SIG-M5 treated with dmso at 0.1 percent for 504 hours (cell line): Measurements from ENCODE around the gene PTGIS.
"Not testable (repeated sequence)": the region's sequence is repeated elsewhere in the genome, so short reads cannot be mapped to it uniquely, and the experiment has no call there.

Experiments
- DNase-seq: peaks from one replicate; lab custom pipeline; 2025; ENCODE audit not compliant: unreplicated experiment; lab: John Stamatoyannopoulos, UW

Gene PTGIS

GRCh38 chr20:49579874-49580812, 12.2 kb upstream of the PTGIS start:
- no peak for DNase-seq

DNA sequence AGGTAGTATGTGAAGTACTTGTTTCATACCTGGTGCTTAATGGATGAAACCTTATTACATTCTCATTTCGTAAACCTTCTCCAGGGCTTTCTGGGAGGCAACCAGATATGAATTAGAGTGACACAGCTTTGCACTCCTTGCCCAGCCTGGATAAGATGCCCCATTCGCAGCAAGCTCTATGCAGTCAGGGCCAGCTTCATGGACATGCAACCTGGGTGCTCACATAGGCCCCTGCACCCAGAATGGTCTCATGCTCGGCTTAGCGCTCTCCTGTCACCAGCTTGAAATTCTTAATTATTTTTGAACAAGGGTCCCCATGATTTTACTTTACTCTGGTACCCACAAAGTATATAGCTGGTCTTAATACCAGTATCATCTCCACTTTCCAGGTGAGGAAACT, 11.3 kb upstream of the PTGIS start:
- DNase-seq: no peak

DNA sequence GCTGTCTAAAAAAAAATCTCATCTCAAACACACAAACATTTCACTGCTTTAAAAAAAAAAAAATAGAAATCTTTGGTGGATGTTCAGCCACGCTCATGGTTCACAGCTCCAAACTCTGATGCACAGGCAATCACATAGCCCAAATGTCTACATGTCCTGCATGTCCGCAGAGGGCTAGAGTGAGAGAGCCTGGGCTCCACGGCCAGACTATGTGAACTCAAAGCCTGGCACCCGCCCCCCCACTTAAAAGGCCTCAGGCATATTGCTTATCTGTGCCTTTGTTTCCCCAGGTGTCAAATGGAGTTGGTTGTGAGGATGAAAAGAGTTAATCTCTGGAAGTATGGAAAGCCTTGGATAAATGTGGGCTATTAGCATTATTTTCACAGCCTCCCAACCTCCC, 10.5 kb upstream of the PTGIS start:
- DNase-seq: no peak

DNA sequence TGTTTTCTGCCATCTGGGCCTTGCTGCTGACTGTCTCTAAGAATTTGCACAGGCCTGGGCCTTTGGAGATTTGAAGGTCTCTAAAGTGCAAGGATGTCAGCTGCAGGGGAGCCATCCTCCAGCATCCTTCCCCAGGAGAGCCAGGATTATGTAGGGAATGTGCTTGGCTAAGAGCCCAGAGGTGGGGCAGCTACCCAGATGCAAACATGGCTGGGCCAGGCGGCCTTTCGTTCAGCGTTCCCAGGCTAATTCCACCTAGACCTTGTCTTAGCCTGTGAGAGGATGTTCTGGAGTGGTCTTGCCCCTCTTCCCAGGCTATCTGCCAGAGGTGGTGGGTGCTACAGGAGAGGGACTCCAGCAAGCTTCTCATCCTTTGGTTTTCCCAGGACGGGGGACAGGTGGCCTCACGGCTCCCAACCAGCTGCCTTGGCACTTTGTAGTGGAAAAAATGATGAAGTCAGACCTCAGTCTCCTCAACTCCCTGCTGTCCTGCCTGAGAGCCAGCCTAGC, 7.7 kb upstream of the PTGIS start:
- no peak for DNase-seq

DNA sequence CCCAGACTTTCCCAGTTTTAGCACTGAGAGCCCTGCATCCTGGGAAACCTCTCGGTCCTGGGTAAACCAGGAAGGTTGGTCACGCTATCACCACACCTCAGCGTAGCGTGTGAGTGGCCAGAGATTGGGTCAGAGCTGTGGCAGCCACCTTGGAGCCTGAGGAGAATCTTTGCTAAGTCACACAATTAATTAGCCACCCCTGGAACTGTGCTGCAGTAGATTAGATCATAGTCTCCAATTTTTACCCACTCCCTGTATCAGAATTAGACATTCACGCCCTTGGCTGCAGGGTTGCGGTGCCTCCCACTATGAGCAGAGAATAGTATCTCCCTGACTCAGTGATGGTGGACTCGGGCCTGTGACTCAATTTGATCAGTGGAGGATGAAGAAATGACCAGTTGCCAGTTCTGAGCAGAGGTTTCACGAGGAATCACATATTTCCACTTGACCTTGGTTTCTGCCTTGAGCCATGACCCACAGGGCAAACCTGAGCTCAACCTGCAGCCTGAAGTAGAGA, 6.0 kb upstream of the PTGIS start:
- no peak for DNase-seq

DNA sequence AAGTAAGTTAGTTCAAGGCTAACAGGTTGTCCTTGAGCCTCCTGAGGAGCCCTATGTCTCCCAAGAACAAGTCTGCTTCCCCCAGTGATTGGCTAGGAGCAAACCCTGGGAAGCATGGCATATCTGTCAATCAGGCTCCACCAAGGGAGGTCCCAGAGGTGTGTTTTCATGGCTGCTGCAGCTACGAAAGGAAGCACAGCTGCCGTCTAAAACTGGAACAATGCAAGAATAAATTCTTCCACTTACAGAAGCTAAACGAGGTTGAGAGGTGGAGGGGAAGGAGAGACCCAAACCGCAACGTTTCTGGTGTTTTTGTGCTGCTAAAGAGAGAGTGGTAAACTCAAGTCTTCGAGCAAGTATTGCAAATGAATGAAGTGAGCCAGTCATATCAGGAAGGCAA, 4.9 kb upstream of the PTGIS start:
- DNase-seq: no peak

DNA sequence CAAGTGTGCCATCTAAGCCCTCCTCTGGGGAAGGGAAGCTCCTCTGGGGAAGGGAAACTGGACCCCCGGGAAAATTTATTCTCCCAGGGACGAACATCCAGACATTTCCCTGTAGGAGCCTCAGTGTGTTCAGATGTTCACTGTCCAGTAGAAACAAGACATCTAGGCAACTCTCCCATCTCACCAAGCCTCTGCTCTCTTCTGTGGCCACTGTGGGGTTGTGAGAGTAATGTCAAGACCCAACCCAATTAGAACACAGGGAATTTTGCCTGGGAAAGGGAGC, 3.6 kb upstream of the PTGIS start:
- no peak for DNase-seq

DNA sequence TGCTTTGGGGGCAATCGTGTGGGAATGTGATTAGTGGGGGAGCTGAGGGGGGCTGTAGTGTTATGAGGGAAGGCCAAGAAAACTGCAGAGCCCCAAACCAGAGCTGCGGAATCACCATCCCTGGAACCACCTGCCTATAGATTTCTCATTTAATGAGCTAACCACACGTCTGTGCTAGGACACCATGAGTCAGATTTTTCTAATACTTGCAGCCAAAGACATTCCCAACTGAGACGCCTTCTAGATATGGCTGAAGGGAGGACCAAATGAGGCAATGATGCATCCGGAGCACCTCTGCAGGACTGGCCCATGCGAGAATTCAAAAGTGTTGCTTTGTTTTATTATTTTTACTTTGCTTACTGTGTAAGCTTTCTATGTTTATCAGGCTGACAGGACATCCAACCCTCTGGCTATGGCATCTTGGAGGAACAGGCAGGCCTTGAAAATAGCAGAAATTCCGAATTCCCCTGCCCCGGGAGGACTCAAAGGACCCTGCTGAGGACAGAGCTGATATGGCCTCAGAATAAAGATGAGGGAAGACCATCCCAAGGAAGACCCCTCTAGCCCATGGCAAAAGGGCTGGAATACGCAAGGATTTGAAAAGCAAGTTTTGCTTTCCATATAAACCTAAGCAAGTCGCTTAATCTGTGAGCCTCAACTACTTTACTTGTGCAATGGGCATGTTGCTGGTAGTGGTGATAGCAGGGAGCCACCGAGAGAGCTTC, 3.1 kb upstream of the PTGIS start:
- no peak for DNase-seq

- DNase-seq: no peak
These were observed 2.4 kb upstream of the PTGIS start for GRCh38 chr20:49570161-49570827.

DNA sequence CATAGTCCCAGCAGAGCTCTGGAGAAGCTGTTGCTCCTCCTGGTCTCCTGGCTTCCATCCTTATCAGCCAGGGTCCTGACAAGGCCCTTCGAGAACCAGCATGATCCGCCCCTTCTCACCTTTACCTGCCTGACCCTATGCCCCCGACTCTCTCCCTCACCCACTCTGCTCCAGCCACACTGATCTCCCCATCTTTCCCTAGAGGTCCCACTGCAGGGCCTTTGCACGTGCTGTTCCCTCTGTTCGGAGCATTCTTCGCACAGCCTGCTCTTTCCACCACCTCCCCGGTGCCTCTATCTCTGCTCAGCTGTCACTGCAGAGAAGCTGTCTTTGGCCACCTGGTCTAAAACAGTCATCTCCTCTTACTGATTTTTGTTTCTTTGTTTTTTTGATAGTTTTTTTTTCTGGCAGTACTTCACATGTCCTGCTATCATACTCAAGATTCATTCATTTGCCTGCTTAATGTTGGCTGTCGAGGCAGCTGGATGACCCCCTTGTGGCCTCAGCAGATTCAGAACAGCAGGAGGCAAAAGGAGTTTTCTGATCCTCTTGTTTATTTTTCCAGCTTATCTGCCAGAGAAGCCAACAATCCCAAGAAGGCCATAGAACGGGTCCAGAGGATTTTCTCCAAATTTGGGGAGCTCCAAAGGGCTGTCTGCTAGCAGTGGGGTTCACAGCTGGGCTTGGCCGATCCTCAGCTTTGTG, 1.6 kb upstream of the PTGIS start:
- no peak for DNase-seq

GRCh38 chr20:49568278-49569151, 578 bp upstream of the PTGIS start:
- no peak for DNase-seq

DNA sequence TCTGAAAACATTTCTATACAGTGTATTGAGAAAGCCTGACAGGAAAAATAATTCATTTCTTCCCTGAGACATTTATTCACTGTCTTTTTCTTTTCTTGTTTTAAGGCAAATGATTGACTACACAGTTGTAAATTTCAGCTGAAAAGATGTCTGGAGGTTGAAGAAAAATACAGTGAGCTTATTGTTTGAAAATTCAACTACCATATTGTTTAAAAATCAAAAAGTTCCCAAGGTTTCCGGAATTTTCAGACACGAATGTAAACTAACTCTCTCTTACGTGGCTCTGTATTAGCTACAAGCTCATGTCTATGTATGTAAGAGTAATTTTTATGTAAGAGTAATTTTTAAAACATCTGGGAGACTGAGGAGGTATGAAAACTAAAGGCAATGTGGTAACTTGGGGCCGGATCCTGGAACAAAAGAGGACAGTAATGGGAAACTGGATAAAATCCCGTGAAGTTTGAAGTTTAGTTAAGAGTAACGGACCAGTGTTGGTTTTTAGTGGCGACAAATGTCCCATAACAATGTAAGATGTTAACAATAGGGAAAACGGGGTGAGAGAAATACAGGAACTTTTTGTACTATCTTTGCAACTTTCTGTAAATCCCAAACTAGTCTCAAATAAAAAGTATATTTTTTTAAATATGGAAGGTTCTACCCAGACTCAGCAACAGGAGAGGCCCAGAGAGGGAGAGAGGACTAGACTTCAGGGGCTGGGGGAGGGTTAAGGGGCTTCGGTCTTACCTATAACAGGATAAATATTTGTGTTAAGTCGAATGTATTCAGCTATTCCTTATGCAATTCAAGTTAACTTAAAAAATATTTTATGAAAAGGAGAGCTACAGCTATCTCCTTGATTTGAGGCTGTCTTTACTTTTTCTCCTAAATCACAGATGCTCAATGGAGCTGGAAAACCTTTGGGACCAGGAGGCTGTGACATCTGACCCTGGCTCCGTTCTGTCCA, 1.3 kb downstream of the PTGIS start:
- DNase-seq: no peak

GRCh38 chr20:49564991-49565390, 2.9 kb downstream of the PTGIS start:
- DNase-seq: not testable (repeated sequence)

- DNase-seq: no peak
These were observed 4.6 kb downstream of the PTGIS start for GRCh38 chr20:49563015-49563980.

- DNase-seq: no peak
These were observed 5.5 kb downstream of the PTGIS start for GRCh38 chr20:49562311-49563014.

- no peak for DNase-seq
These were observed 6.1 kb downstream of the PTGIS start for GRCh38 chr20:49561806-49562205.

- DNase-seq: no peak
These were observed 6.7 kb downstream of the PTGIS start for GRCh38 chr20:49561256-49561655.
